Lower leg skin (tissue), 3 donors: ENCODE results near the gene VWA2.

ENCODE experiments used
- CTCF ChIP-seq, 3 donors: fragments of 450-650 bp; IDR thresholded peaks; one replicate each; pipeline ENCODE4 v1.5.1; 2016; ENCODE audit warnings: antibody characterized with exemption in 3 of 3, mild to moderate bottlenecking in 3 of 3, moderate library complexity in 2 of 3
- POLR2A ChIP-seq, 2 donors: fragments of 450-650 bp; IDR thresholded peaks; one replicate each; pipeline ENCODE4 v1.6.1; 2016 to 2017; ENCODE audit warnings: antibody characterized with exemption in 2 of 2, mild to moderate bottlenecking in 1 of 2, moderate library complexity in 1 of 2

- TF ChIP-seq CTCF (IDR thresholded peaks at IDR 0.05) (no peak), POLR2A (IDR thresholded peaks at IDR 0.05) (no peak)
These were observed 5.1 kb downstream of the VWA2 start for GRCh38 chr10:114244126-114244525.
